SH-SY5Y (cell line): ENCODE data around the gene MAN1A1.

ENCODE experiments used
- GATA2 ChIP-seq: IDR thresholded peaks from 2 replicates; pipeline ENCODE4 v1.6.1; 2011; ENCODE audit warnings: mild to moderate bottlenecking, low read depth, low read length
- GATA3 ChIP-seq: IDR thresholded peaks from 2 replicates; pipeline ENCODE4 v1.6.1; 2011; ENCODE audit warnings: low read depth, mild to moderate bottlenecking, low read length, moderate library complexity

GRCh38 chr6:119256392-119256791 lies 93.2 kb downstream of the MAN1A1 start:
- TF ChIP-seq GATA2 = no peak
- TF ChIP-seq GATA3 = no peak
